Measurements from ENCODE around the gene LPO.

- TF ChIP-seq POLR2A (IDR thresholded peaks at IDR 0.05), result no peak
- no peak for TF ChIP-seq CTCF (IDR thresholded peaks at IDR 0.05)
- no peak for TF ChIP-seq POLR2AphosphoS5 (IDR thresholded peaks at IDR 0.05)
Measured at GRCh38 chr17:58272367-58273280, 34.2 kb downstream of the LPO start.
